Thyroid gland (tissue), 4 donors: ENCODE measurements around the gene PSG1.

ENCODE experiments used
- CTCF ChIP-seq, 6 experiments: fragments of 200-600 bp in 3 of 6; fragments of 450-650 bp in 3 of 6; sonication (generic) in 3 of 6; IDR thresholded peaks; one replicate each; pipeline ENCODE4 v1.5.1; 2016 to 2019; ENCODE audit warnings: antibody characterized with exemption in 6 of 6, mild to moderate bottlenecking in 2 of 6, inconsistent platforms in 1 of 6, moderate library complexity in 1 of 6
- POLR2A ChIP-seq, 2 donors: fragments of 450-650 bp; IDR thresholded peaks; one replicate each; pipeline ENCODE4 v1.6.1; 2017; ENCODE audit warnings: antibody characterized with exemption in 2 of 2, mild to moderate bottlenecking in 2 of 2, moderate library complexity in 1 of 2

GRCh38 chr19:42872608-42873007 lies 6.9 kb downstream of the PSG1 start:
- TF ChIP-seq CTCF (IDR thresholded peaks at IDR 0.05): no peak
- TF ChIP-seq POLR2A (IDR thresholded peaks at IDR 0.05): no peak
